T-helper 17 cell (primary cell): Measurements from ENCODE around the gene CFAP119. TPM values are rescaled to one million over a fixed set of nuclear protein-coding genes. Genes with fewer than 3 reads are reported as not detected.

ENCODE experiments used
- ATAC-seq: fragments of 150-1000 bp; cut with Tn5 transposase; 2 replicates; pipeline ENCODE4 v1.10.0; 2021; ENCODE audit warnings: mild to moderate bottlenecking, moderate library complexity
- DNase-seq, 3 donors: peaks; one replicate each; pipeline versions ENCODE4 v3.0.0 to v3.0.0-alpha.2; 2020 to 2021
- H3K9me3 ChIP-seq: one replicate; pipeline ENCODE4 v1.7.0; 2013; ENCODE audit warnings: low read length, mild to moderate bottlenecking; ENCODE audit not compliant: control insufficient read depth, poor library complexity, severe bottlenecking
- H3K27ac Mint-ChIP-seq: one replicate; pipeline ENCODE4 v1.8.0; 2022; ENCODE audit warnings: mild to moderate bottlenecking, moderate library complexity, mixed read lengths
- H3K27me3 Mint-ChIP-seq: one replicate; pipeline ENCODE4 v1.8.0; 2022; ENCODE audit warnings: mixed read lengths
- H3K36me3 Mint-ChIP-seq: one replicate; pipeline ENCODE4 v1.8.0; 2022; ENCODE audit warnings: low read depth, mixed read lengths
- H3K4me1 Mint-ChIP-seq: one replicate; pipeline ENCODE4 v1.8.0; 2022; ENCODE audit warnings: mild to moderate bottlenecking, mixed read lengths
- H3K4me3 Mint-ChIP-seq: one replicate; pipeline ENCODE4 v1.8.0; 2022; ENCODE audit warnings: mild to moderate bottlenecking, moderate library complexity, mixed read lengths
- total RNA-seq, 4 donors: library from RNA in 2 of 4; stranded (reverse) in 2 of 4; gene quantifications; one replicate each; pipeline ENCODE4 v1.2.3 and lab custom pipeline; 2022 to 2026

CFAP119 gene
- total RNA-seq, 2 donors from 2014 or later: 1.1 to 2.0 TPM

- peaks cover 30% of the 10 kb centered on the region for H3K4me1 Mint-ChIP-seq
- H3K27me3 Mint-ChIP-seq: no peaks in the 10 kb centered on the region
- no peak for ATAC-seq
- DNase-seq: no peak
- peak overlapping the region; percentile 84 for H3K4me3 Mint-ChIP-seq
- no peaks in the 10 kb centered on the region for H3K9me3 ChIP-seq
- H3K27ac Mint-ChIP-seq: peak overlapping the region; percentile 76
- H3K36me3 Mint-ChIP-seq: peaks cover 38% of the 10 kb centered on the region
These were observed 50.1 kb downstream of the CFAP119 start for GRCh38 chr16:30711712-30712111.

DNA sequence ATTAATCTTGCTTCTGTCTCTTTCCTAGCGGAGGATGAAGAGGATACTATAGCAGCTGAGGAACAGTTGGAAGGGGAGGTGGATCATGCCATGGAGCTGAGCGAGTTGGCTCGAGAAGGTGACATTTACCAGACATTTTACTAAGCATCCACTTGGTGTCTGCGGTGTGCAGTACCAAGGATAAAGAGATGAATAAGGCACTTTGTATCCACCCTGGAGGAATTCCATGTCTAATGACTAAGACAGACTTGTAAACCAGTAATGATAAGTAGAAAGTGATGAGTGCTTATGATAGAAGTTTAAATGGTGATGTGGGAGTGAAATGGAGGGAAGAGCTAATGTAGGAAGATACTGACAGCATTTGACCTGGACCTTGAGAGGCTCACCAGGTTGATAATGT, 50.9 kb downstream of the CFAP119 start:
- H3K36me3 Mint-ChIP-seq: peaks cover 35% of the 10 kb centered on the region
- peaks cover 24% of the 10 kb centered on the region for H3K4me1 Mint-ChIP-seq
- DNase-seq (no peak), ATAC-seq (no peak)
- H3K9me3 ChIP-seq: no peaks in the 10 kb centered on the region
- no peaks in the 10 kb centered on the region for H3K27me3 Mint-ChIP-seq
- peak overlapping the region; percentile 76 for H3K27ac Mint-ChIP-seq
- H3K4me3 Mint-ChIP-seq: no peak overlapping the region

Other genes starting within 250 kb of the CFAP119 start
- 1 to 10 TPM; 5.1 to 5.3 TPM for gene ZNF768, start 235.5 kb downstream of the CFAP119 start, total RNA-seq
- gene ZNF747, start 227.2 kb downstream of the CFAP119 start, total RNA-seq: 1 to 10 TPM; 7.6 TPM
- 10 to 100 TPM; 19.5 to 21.4 TPM for gene ZNF764, start 203.7 kb downstream of the CFAP119 start, total RNA-seq
- 10 to 100 TPM; 11.4 to 14.0 TPM for gene ZNF688, start 190.3 kb downstream of the CFAP119 start, total RNA-seq
- 10 to 100 TPM in 1 of 2 donors, 1 to 10 TPM in 1; 8.5 to 11.7 TPM for gene ZNF785, start 176.4 kb downstream of the CFAP119 start, total RNA-seq
- 10 to 100 TPM in 1 of 2 donors, 1 to 10 TPM in 1; 8.3 to 14.4 TPM for gene ZNF689, start 151.7 kb downstream of the CFAP119 start, total RNA-seq
- 10 to 100 TPM; 74.1 to 89.1 TPM for gene PRR14, start 111.1 kb downstream of the CFAP119 start, total RNA-seq
- 100 to 1,000 TPM; 217 to 246 TPM for gene FBRS, start 103.6 kb downstream of the CFAP119 start, total RNA-seq
- 10 to 100 TPM; 86.9 to 90.5 TPM for gene SRCAP, start 62.9 kb downstream of the CFAP119 start, total RNA-seq
- 10 to 100 TPM; 31.6 to 38.1 TPM for gene PHKG2, start 13.6 kb downstream of the CFAP119 start, total RNA-seq
- gene RNF40, start 260 bp upstream of the CFAP119 start, total RNA-seq: 10 to 100 TPM; 57.8 to 64.5 TPM
- gene ZNF629, start 25.1 kb upstream of the CFAP119 start, total RNA-seq: 1 to 10 TPM; 1.4 to 1.5 TPM
- 10 to 100 TPM; 22.5 to 22.8 TPM for gene BCL7C, start 132.0 kb upstream of the CFAP119 start, total RNA-seq
- under 1 TPM in 1 of 2 donors, not detected in 1; 0.26 TPM for gene CTF1, start 134.6 kb upstream of the CFAP119 start, total RNA-seq
- gene FBXL19, start 161.5 kb upstream of the CFAP119 start, total RNA-seq: 10 to 100 TPM; 12.6 to 13.2 TPM
- 1 to 10 TPM; 6.4 to 7.5 TPM for gene ORAI3, start 187.0 kb upstream of the CFAP119 start, total RNA-seq
- 10 to 100 TPM; 31.3 to 45.5 TPM for gene SETD1A, start 195.7 kb upstream of the CFAP119 start, total RNA-seq
- gene HSD3B7, start 223.1 kb upstream of the CFAP119 start, total RNA-seq: under 1 TPM; 0.21 to 0.60 TPM
- gene STX1B, start 248.6 kb upstream of the CFAP119 start, total RNA-seq: under 1 TPM; 0.27 to 0.47 TPM